Kasumi-1 (cell line): ENCODE measurements around the gene CAPZA2.

Experiments
- DNase-seq, 2 experiments: peaks; one replicate each; lab custom pipeline; 2025; lab: John Stamatoyannopoulos, UW

The CAPZA2 gene

GRCh38 chr7:116862951-116863670 lies 724 bp downstream of the CAPZA2 start:
- DNase-seq: peak; percentile 46 to 55

- peak in 1 of 2 experiments; percentile 24 for DNase-seq
Observed at GRCh38 chr7:116863936-116864500, 1.6 kb downstream of the CAPZA2 start.

DNA sequence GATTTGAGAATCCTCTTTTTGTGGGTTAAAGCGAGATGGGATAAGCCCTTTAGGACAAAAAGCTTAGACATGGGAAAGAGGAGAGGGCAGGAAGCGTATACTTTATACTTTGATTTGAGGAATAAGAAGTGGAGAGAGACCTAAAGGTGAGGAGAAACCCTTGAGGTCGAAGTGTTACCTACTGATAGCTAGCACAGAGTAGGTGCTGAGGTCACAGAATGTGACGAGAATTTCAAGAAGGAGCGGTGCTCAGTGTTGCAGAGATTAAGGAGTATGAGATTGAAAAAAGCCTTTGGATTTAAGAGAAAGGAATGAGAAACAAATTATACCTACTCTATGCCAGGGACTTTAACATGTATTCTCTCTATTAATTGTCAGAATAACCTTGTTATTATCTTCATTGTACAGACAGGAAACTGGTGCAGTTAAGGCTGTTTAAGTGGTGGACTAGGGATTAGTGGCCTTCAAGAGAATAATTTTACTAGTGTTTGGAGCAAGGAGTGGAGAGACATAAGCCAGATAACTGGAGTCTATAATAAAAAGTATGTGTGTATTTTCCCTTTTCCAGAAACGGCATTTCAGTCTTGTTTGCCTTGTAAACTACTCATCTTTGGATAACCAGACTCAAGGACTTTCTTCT lies 8.8 kb downstream of the CAPZA2 start:
- no peak for DNase-seq

DNA sequence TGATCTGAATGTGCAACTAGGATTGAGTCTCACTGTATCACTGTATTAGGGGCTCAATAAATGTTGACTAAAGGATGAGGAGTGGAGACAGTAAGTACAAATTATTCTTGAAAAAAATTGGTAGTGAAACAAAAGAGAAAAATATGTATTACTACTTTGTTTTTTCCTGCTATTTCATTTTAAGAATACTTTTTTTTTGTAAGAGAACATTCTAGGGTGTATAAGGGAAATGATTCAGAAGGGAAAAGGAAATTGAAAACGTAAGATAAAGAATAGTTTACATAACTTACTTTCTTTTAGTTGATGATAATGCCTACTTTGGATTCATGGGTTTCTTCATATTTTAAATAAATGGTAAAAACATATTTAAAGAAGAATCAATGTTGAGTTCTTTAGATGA lies 9.6 kb downstream of the CAPZA2 start:
- no peak for DNase-seq

- no peak for DNase-seq
Observed at GRCh38 chr7:116873619-116874018, 11.2 kb downstream of the CAPZA2 start.

DNA sequence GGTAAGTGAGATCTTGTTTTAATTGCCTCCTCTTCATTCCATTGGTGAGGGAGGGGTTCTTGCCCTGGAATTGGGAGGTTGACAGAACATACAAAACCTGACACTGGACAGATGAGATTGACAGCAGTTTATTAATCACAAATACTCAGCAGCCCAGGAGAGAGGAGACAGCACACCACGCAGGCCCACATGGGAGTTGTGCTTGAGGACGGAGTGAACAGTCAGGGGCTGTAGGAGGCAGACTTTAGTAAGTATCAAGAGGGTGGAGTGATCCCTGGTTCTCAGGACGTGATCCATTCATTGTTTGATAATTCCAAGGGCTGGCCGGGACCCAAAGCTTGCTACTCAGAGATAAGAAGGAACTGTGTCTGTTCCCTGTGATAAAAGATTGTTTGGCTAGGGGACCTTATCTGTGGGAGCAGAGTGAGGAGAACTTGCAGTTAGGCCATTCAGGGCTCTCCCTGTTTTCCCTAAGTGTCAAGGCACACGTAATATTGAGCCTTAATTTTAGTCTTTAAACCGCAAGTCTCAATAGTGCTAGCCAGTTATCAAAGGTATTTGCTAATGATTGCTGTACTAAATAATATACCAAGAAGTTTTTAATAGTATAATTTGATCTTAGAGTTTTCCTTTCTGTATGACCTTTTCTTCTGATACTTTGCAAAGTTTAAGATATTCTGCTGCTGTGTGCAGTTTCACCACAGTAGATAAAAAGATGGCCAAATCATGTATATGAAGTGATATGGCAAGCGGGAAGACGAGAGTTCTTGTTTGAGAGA lies 14.5 kb downstream of the CAPZA2 start:
- no peak for DNase-seq

GRCh38 chr7:116877443-116878217 lies 15.2 kb downstream of the CAPZA2 start:
- no peak for DNase-seq

DNA sequence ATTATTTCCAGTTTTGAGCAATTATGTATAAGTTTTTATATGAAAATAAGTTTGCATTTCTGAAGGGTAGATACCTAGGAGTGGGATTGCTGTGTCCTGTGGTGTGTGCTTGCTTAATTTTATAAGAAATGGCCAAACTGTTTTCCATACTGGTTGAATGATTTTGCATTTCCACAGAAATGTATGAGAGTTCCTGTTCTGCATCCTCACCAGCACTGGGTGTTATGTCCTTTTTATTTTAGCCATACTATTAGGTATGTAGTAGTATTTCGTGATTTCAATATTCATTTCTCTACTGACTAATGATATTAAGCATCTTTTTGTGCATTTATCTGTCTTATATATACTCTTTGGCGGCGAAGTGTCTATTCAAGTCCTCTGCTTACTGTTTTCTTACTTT lies 22.3 kb downstream of the CAPZA2 start:
- no peak for DNase-seq

DNA sequence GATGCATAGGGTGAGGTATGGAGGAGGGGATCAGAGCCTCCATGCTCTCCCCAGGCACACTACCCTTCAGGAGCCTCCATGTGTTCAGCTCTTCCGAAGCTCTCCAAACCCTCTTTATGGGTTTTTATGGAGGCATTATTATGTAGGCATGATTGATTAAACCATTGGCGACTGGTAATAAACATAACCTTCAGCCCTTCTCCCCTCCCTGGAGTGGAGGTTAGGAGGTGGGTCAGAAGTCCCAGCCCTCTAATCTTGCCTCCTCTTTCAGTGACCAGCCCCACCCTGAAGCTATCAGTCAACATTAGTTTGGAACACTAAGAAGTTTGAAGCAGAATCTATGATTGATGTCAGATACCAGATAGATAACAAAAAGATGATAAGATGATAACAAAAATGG lies 23.3 kb downstream of the CAPZA2 start:
- no peak for DNase-seq

- no peak for DNase-seq
Observed at GRCh38 chr7:116886543-116887156, 24.3 kb downstream of the CAPZA2 start.

DNA sequence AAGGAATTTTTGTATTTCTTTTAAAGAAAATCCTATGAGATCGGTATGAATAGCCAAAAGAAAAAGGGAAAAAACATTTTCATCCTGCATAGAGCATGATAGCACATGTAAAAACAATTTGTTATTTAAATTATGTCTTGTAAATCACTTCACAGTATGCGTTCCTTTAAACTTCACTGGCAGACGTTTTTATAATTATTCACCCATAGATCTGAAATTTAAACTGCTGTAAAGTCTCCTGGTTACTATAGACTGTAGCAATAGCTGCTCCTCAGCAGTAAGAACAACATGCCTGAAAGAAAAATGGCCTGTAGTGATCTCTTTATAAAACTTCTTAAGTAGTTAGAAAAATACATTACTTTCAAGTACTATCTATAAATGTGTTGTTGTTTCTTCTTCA lies 26.5 kb downstream of the CAPZA2 start:
- DNase-seq: no peak

DNA sequence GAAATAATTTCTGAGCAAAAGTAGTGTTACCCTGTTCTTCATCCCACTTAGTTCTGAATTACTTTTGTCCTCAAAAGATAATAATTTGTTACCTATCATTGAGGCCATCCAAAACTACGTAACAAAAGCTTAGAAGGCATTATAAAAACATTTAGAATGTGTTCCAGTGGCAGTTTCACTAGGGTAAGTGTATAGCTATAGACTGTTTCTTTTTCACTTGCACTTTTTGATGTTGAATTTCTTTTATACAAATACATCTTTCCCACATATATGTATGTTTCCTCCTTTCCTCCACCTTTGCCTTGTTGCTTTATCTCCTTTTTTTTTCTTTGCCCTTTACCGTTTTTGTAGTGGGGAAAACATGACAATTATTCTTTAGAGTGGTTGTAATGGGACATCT lies 33.5 kb downstream of the CAPZA2 start:
- no peak for DNase-seq

DNA sequence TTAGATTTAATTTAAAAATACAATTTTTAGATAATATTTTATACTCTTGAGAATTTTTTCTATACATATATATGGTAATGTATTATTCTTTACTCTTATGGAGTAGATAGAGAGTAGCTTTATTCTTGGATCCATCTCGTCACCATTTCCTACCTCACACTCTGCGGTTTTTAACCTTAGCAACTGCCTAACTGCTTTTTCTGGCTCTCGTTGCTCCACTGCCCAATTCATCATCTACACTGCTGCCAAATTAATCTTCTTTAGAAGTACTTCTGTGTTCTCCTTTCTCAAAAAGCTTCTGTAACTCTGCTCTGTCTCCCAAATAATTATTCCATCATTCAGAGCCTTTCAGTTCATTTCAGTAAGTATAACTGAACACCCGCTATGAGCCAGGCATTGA lies 35.3 kb downstream of the CAPZA2 start:
- no peak for DNase-seq

GRCh38 chr7:116899308-116899707 lies 36.9 kb downstream of the CAPZA2 start:
- no peak for DNase-seq

- no peak for DNase-seq
Observed at GRCh38 chr7:116901143-116901542, 38.8 kb downstream of the CAPZA2 start.

- DNase-seq: no peak
Observed at GRCh38 chr7:116902867-116903266, 40.5 kb downstream of the CAPZA2 start.

- no peak for DNase-seq
Observed at GRCh38 chr7:116906391-116906790, 44.0 kb downstream of the CAPZA2 start.

- no peak for DNase-seq
Observed at GRCh38 chr7:116910383-116910782, 48.0 kb downstream of the CAPZA2 start.

DNA sequence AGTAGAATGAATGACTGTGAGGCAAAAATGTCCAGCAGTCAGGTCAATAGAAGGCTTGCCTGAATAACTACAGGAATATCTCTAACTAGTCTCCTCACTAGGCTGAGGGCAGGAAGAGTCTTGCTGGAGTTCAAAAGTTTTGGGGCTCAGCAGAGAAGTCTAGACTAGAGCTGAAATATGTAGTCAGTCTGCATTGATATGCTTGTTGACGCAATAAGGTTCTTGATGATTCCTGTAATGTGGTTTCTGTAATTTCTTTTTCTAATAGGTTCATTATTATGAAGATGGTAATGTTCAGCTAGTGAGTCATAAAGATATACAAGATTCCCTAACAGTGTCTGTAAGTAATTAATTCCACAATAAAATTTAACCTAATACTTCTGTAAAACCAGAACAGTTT lies 49.4 kb downstream of the CAPZA2 start:
- DNase-seq: no peak

DNA sequence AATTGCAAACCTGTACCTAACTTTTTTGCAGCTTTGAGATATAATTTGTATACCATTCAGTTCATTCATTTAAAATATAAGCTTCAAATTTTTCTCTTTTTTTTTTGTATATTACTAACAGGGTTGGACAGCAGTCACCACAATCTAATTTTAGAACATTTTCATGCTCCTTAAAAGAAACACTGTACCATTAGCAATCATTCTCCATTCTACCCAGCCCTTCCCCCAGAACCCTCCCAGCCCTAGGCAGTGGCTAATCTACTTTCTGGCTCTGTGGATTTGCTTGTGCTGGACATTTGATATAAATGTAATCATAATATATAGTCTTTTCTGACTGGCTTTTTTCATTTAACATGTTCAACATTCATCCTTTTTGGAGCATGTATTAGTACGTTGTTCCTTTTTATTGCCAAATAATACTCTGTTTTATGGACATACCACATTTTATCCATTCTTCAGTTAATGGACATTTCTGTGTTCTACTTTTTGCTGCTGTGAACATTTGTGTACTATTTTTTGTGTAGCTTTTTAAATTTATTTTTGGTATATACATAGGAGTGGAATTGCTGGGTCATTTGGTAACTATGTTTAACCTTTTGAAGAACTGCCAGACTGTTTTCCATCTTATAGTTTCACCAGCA lies 50.0 kb downstream of the CAPZA2 start:
- no peak for DNase-seq

DNA sequence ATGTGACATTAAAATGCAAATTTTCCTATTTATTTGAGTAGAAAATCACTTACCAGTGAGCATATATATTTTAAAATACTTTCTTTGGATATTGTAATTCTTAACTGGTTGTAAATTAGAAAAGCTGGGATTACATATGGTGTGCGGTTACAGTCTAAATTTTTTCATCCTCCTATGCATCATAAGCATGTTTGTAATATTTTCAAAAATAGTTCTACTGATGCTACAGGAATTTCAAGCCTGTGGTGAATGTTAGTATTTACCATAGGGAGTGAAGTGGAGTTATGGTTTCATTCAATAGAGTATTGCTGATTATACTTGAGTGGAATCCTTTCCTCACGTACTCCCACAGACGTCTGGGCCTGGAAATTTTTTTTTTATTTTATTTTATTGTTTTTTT lies 56.3 kb downstream of the CAPZA2 start:
- no peak for DNase-seq
